ENCODE data around the gene MTHFD1L.
A peak's percentile ranks its signal among the peaks of the same experiment; 100 is the strongest.

The MTHFD1L gene

DNA sequence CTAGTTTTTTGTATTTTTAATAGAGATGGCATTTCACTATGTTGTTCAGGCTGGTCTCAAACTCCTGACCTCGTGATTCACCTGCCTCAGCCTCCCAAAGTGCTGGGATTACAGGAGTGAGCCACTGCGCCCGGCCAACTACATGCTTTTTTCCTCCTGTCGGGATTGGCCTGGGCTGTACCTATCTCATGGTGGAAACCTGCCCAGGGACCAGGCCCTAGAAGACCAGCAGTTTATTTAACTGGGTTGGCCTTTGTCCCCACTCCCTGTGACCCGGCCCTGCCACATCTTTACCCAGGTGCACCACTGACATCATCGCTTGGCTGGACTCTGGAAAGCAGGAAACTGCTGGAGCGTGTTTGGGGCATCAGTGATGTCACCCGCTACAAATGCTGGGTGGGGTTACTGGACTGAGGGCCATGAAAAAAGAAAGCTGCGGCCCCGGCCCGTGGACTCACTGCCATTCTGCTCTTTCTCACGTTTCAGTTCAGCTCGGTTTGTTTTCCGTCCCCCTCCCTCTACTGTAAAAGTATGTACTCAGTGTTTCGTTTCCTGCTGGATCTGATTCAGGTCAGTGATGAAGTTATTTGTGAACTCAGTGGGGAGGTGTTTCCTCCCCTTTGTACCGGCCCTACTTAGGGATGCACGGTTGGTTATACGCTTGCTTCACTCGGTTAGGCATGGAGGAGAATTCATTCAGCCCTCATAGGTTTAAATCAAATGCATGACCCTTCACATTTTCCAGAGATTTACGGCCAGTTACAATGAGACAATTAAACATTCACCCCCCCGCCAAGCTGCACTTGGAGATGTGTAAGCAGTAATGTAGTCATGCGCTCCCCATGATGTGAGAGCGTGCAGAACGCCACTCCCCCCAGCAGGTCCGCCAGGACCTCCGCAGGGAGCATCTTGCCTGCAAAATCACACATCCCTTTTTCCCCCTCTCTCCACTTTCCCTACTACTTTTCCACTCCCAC is 179.3 kb downstream of the MTHFD1L start:
- peak; percentile 91 for DNase-seq

DNA sequence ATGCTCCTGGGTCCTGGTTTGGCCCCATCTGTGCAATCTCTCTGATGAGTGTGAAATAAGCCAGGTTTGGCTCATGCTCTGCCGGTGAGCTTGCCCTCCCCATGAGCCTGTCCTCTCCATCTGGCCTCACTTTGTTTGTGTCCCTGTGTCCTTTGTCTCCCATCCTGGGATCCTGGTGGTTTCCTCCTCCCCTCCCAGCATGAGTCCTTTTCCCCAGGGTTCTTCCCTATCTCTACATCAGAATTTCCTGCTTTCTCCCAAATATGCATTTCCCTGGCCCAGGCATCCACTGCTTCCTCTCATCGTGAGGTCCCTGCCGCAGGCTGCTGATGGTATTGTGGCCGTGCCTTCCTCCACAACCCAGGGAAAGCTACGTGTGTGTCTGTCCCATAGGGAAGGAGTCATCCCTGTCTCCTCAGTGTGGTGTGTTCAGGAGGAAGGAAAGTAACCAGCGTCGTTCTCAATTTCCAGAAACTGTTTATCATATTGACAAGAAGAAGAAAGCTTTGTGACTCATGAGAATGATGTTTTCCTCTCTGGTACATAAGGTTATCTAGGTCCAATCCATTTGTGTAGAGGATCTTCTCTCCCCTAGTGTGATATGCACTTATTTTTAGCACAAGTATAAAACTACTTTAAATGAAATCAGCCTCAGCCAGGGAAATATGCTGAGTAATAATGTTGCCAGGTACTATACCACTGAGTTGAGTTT is 180.2 kb downstream of the MTHFD1L start:
- DNase-seq: peak; percentile 85

DNA sequence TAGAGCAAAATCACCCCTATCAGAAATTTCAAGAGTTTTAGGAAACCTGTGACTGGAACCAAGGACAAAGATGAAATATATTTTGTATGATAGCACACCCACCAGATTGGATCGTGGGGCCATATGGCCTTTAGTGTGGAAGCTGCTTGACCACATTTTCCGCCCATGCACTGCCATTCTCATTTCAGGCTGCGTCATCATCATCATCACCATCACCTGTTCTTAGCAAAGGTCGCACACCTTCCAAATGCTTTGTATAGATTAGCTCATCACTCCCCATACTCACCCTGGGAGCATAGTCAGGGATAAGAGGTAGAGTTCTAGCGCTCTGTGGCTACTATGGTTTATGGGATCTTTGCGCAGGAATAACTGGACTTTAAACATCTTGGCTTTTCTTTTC is 185.7 kb downstream of the MTHFD1L start:
- no peak for DNase-seq

DNA sequence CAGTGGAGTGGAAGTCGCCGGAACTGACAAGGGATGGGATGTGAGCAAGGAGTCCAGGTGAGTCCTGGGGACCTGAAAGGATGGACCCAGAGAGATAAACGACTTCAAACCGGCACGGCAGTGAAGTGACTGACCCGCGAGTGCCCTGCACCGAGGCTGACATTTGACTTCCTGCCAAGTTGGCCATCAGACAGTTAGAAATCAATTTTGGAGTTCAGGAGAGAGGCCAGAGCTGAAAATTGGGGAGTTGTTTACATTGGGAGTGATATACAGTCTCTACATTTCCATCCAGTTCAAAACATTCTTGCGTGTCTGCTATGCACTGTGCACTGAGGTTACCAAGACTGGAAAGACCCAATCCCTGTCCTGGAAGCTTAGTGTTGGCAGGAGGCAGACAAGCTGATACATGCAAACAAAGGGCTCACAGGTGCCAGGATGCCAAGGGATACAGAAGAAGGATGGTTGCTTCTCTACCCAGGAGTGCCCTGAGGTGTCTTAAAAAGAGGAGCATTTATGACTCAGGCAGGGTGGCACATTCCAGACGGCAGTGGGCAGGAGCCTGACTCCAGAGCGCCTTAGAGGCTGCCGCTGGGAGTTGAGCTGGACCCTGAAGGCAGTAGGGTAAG is 186.6 kb downstream of the MTHFD1L start:
- no peak for DNase-seq

DNA sequence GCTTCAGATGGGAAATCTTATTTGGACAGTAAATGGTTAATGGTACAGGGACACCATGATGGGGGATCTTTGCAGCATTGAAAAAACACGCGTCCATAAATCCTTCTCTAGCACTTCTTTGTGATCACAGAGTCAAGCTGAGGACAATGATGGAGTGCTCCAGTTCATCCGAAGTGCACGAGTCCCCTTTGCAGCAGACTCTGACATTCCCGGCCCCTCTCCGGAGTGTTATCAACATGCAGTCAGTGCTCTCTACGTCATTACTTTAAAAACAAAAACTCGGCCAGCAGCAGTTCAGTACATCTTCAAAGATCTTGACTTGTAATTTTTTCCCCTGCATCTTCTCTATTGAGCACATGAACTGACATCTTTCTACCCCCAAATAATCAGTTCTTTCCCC is 188.8 kb downstream of the MTHFD1L start:
- no peak for DNase-seq

DNA sequence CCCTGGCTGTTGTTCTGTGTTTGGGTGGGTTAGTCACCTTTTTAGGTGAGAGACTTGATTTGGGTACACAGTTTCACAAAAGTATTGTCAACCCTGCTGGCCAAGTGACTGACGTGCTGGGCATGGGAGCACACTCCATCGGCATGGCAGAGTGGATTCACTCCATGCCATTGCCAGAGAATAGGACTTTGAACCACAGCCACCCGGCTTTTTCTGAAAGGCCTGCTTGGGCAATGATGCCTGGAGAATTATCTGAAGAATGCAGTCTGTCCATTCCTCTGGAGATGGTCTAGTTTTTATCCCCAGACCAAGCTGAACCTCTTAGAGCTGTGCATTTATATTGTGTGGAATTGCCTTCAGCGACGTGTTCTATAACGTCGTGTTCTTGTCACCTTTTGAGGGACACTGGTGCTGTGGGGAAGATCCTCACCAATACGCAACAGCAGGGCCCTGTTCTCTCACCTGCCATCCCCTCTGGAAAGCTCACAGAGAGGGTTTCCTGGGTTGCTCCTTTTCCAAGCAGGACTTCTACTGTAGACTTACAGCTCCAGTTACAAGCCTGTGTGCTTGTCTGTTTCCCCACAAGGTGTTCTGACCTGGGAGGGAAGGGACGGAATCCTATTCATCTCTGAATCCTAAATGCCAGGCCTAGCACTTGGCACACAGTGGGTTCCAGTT is 190.9 kb downstream of the MTHFD1L start:
- DNase-seq: no peak

DNA sequence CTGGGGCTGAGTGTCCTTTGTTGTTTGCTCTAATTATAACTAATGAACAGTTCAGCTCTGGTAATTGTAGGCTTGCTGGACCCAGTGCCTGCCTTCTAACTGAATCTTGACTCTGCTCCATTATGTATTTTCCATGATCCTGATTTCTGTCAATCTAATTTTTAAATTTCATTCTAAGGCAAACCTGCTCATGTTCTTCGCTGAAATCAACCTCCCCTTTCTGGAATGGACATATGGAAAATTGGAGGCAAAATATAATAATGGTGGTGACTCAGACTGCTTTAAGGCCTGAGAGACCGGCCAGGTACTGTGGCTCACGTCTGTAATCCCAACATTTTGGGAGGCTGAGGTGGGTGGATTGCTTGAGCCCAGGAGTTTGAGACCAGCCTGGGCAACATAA is 191.6 kb downstream of the MTHFD1L start:
- DNase-seq: no peak

DNA sequence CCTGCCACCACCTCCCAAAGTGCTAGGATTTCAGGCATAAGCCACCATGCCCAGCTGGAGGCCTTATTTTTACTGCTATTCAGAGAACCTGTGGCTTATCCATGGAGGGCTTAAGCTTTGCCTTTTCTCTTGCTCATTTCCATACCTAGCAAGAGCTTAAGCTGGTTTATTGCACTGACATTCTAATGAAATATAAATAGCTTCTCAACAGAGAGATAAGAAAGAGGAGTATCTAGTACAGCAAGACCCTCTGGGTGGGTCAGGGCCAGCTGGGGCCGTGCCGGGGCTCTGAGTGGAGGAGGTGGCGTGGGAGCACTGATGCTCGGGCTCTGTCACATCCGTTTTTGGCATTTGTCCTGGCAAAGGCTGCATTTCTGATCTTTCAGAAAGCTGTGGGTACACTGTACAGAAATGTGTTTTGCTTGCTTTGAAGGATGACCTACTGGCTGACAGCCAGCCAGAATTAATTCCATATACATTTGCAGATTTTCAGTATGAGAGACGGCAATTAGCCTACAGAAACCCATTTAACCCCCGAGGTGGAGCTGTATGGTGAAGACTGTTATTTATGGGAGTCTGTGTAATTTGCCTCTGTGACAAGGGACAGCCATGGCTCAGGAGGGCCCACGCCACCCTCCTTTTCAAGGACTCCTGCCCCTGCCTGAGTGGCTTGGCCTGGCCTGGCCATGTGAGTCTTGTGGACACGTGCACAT is 192.7 kb downstream of the MTHFD1L start:
- DNase-seq: peak; percentile 58

DNA sequence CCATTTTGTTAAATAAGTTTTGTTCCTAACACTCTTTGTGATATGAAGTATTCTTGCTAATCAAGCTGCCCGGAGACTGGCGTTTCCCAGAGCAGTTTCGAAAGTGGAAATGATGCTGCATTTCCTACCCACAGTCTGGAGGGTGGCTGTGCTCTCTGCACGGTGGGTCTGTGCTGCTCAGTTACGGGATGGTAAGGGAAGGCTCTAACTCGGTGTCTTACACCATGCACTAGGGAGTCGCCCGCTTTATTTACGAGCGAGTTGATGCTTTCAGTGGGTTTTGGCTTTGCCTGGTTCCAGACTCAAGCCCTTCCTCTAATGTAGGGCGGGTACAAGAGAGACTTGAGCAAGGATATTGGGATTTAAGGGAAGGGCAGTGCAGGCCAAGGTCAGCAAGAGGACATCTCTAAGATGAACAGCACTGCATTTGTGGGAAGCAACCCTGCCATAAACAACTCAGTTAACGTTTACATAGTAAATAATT is 194.2 kb downstream of the MTHFD1L start:
- no peak for DNase-seq

DNA sequence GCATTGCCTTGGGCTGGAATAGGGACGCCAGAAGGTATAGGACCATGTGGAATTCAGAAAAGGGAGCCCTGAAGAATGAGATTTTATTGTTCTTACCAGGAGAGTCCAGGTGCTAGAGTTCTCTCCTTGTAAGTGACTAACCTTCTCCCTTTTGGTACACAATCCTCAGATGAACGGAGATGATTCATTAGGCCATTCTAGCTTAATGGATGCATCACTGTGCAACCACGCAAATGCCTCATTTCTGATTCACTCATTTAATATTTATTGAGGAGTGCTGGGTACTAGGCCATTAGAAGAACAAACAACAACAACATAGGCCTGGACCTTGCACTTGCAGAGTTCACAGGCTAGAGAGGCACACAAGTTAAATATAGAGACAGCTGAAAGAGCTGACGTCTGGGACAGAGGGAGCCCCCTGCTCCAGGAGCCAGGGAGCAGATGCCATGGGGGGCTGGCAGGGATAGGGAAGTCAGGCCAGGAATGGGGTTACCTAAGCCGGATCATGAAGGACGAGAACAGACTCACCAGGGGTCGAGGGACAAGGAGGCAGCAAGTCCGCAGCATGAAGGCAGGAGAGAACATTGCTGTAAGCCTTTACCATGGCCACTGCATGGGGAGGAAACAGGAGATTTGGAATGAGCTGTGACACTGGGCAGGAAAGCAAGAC is 194.7 kb downstream of the MTHFD1L start:
- peak; percentile 83 for DNase-seq

DNA sequence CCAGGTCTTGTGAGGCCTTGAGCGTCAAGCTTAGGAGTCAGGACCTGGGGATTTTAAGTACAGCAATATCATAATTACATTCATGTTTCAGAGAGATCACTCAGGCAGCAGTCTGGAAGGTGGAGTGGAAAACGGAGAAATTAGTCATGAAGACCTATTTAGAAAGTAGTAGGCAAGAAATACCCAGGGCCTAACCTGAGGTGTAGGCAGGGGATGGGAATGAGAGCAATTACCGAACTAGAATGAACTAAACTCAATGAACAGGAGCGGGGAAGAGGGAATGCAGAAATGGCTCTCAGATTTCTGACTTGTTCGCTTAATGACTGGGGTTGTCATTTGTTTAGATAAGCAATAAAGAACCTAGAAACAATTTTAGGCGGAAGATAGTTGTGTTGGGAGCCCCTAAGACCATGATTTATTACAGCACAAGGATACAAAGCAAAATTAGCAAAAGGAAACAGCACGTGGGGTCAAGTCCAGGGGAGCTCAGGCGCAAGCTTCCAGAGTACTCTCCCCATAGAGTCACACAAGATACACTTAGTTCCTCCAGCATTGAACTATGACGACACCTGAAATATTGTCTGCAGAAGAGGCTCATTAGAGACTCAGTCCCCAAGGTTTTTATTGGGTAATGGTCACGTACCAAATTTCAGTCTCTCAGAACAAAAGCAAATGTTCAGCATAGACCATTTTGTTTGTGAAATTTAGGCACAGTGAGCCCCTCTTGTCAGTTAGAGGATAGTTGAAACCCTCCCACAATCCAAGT is 195.4 kb downstream of the MTHFD1L start:
- DNase-seq: no peak

DNA sequence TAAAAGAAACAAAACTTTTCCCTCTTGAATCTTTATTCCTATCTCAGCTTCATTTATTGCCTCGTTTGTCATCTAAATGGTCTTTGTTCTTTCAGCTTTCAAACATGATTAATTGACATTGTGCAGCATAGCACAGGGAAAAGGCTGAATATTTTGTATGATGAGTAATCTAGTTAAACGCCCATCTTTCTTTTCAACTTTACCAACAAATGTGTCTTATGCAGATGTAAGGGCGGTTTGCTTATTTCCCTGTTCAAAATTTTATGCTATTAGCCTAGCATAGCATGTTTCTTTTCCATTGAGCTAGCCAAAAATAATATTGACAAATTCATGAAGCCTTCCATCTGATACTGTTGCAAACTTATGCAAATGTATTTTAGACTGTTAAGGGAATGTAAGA is 197.8 kb downstream of the MTHFD1L start:
- peak; percentile 86 for DNase-seq

DNA sequence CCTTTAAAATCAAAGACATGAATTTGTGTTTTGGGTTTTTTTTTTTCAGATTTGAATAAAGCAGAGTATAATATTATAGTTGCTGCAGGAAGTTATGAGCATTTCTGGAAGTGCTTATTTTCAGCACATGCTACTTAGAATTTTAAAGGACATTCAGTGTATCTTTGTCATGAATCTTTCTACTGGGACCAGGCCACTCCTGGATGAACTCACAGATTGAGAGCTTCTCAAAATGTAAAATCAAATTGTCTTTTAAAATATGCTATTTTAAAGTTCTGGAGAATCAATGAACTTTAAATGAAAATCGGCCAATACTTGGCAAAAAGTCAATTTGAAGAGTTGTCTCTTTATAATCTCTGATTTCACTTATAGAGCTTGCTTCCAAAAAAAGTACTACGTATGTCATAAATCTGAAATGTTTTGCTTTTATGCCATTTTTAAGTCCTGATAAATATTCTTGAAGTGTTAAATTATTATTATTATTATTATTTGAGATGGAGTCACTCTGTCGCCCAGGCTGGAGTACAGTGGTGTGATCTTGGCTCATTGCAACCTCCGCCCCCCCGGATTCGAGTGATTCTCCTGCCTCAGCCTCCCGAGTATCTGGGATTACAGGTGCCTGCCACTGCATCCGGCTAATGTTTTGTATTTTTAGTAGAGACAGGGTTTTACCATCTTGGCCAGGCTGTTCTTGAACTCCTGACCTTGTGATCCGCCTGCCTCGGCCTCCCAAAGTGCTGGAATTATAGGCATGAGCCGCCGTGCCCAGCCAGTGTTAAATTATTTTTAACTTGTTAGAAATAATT is 198.5 kb downstream of the MTHFD1L start:
- no peak for DNase-seq

DNA sequence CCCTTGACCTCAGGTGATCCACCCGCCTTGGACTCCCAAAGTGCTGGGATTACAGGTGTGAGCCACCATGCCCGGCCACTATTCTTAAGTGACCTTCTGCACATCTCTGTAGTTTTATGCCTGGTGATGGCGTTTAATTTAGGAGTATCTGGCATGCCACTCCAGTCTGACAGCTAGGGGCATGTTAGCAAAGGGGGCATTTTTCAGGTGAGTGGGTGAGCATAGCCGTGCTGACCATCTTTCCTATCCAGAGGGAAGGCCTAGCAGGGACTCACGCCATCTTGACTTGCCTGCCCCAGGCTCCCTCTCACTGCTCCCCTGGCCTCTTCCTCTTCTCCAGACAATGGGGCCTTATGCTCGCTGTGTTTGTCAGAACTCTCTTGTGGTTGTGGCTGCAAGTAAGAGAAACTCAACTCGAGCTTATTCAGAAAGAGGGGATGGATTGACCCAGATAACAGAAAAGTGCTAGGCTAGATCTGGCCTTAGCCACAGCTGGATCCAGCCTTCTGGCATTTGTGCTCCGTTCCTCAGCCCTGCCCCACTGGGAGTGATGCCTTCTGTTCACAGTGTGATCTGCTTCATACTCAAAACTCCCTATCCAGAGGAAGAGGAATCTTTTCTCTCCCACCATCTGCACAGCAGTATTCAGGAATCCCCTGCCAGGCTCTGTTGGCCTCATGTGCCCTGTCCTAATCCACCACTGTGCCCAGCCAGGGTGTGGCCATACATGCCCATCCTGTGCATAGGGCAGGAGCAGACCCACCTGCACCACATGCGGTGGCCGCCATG is 199.7 kb downstream of the MTHFD1L start:
- no peak for DNase-seq

DNA sequence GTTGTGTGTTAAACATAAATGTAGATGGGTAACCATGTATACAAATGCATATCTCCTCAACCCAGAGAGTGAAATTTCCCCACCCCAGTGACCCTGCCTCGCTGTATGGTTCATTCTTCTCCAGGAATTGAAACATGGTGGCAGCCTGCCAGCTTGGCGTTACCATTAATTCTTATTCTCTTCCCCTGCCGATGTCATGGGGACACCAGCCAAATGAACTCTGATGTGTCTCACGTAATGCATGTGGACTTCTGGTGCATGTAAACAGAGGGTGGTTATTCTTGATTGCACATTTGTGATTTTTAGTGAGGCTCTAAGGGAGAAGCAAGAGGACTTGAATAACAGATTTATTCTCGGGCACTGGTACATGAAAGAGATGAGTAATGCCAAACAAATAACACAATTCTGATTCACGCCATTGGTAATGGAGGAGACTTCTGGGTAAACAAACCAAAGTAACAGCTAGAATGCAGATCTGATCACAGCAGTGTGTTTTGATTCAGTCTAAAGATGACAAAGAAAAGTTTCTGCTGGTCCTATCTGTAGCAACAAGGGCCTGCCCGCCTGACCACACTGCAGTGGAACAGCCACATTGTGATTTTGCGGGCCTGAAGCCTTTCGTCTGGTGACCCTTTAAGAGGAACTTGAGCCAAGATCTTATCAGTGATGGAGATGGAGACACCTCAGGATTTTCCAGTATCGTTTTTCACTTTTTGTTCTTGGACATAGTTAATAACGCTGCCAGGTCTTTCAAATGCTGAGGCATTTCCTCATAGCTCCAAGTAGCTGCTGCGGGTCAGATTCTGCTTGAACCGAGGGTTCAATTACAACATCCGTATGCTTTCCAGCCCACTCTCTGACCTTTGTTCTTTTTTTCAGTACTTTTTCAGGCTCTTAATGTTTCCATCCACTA is 202.4 kb downstream of the MTHFD1L start:
- DNase-seq: peak; percentile 91

DNA sequence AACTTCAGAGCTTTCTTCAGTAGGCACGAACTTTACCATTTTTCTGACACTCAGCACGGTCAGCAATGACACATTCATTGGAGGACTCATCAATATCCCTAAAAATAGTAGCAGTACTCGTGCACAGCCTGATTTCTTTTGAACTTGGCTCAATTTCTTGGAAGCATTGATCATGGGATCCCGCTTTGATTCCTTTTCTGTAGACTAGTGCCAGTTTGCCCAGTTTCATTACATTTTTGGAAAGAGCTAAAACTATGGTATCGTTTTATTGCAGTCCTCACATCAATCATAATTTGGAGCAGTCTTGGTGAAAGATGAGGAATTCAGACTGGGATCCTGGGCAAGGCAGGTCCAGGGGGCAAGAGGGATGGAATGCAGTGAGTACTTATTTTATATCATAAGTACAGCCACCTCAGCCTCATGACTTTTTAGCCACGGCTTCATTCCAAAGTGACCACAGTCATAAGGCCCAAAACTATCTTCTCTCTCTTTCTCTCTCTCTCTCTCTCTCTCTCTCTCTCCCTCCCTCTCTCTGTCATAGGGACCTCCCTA is 203.3 kb downstream of the MTHFD1L start:
- peak; percentile 84 for DNase-seq

DNA sequence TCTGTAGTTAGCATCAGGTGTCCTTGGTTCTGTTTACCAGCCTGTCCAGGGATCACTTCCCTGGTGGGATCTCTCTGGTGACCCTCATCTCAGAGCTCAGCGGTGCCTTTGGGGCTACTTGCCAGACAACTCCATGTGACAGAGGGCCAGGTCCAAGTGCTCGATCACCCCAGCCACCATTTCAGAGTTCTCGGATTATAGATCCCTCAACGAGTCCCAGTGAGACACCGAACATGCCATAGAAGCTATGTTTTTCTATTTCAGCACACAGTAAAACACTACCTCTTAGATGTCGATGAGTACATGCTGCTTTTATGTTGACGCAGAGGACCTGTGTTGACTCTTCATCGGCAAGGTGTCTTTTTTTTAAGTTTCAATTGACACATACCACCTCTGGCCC is 204.1 kb downstream of the MTHFD1L start:
- DNase-seq: no peak
